Measurements from ENCODE around the gene MYO3B.

MYO3B gene, protein sequence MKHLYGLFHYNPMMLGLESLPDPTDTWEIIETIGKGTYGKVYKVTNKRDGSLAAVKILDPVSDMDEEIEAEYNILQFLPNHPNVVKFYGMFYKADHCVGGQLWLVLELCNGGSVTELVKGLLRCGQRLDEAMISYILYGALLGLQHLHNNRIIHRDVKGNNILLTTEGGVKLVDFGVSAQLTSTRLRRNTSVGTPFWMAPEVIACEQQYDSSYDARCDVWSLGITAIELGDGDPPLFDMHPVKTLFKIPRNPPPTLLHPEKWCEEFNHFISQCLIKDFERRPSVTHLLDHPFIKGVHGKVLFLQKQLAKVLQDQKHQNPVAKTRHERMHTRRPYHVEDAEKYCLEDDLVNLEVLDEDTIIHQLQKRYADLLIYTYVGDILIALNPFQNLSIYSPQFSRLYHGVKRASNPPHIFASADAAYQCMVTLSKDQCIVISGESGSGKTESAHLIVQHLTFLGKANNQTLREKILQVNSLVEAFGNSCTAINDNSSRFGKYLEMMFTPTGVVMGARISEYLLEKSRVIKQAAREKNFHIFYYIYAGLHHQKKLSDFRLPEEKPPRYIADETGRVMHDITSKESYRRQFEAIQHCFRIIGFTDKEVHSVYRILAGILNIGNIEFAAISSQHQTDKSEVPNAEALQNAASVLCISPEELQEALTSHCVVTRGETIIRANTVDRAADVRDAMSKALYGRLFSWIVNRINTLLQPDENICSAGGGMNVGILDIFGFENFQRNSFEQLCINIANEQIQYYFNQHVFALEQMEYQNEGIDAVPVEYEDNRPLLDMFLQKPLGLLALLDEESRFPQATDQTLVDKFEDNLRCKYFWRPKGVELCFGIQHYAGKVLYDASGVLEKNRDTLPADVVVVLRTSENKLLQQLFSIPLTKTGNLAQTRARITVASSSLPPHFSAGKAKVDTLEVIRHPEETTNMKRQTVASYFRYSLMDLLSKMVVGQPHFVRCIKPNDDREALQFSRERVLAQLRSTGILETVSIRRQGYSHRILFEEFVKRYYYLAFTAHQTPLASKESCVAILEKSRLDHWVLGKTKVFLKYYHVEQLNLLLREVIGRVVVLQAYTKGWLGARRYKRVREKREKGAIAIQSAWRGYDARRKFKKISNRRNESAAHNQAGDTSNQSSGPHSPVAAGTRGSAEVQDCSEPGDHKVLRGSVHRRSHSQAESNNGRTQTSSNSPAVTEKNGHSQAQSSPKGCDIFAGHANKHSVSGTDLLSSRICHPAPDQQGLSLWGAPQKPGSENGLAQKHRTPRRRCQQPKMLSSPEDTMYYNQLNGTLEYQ (N-terminal part only)

GRCh38 chr2:170177950-170178781 is at the start of gene MYO3B:
MYO3B (plus strand) TSS chr2:170178147; CDS start chr2:170178288, 141 bp downstream.
- DNase-seq (ENCODE audit: low read depth): no peak

DNA sequence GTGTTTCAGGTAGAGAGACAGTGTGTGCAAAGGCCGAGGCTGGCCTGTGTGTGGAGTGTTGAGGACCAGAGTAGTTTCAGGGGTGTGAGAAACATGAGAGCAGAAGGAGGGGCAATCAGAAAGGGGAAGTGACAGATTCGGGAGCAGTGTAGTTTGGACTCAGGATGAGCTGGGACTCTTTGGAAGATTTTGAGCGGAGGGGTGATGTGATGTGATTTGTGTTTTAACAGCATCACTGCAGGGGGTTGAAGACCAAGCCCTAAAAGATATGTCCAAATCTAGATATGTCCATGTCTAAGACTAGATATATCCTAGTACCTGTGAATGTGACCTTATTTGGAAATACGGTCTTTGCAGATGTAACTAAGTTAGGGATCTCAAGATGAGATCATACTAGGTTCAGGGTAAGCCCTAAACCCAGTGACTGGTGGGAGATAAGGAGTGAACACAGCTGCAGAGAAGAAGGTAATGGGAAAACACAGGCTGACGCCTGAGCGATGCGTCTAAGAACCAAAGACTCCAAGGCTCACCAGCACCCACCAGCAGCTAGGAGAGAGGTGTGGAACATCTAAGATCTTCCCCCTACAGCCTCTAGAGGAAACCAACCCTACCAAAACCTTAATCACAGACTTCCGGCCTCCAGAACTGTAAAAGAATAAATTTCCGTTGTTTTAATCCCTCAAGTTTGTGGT is 38.5 kb upstream of the MYO3B start:
- DNase-seq (ENCODE audit: low read depth): no peak

GRCh38 chr2:170140561-170140960 is 37.4 kb upstream of the MYO3B start:
- no peak for DNase-seq (ENCODE audit: low read depth)

DNA sequence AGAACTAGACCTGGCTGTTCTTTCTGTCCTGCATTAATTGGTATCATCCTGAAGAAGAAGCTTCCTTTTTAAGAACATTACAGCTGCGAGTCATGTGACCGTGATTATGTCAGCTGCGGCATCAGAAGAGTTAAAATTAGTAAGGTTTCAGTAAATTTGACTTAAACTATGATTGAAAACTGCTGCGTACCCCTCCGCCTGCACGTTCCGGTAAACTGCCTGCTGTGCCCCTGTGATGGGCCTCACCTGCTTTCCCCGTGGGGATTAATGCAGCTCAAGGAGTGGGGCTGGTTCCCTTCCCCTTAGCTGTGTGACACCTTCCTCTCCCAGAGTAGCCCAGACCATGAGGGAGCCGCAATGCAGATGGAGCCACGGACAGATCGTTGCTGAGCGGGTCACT is 36.1 kb upstream of the MYO3B start:
- DNase-seq (ENCODE audit: low read depth): no peak

DNA sequence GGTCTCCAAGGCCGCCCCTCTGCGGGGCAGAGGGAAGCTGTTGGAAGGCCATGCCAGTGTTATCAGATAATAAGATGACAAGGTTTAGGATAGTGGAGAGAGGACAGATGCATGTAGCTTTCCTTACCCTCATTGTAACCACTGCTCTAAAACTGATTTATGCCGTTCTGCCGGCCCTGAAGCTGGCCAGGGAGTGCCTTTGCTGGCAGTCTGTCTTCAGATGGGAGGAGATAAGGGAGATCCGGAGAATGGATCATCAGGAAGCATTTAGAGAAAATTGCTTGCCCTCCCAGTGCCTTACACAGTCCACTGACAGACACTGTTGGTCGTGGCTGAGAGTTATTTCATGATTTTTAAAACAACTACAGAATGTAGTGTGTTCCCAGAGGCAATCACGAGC is 35.4 kb upstream of the MYO3B start:
- DNase-seq (ENCODE audit: low read depth): no peak

- DNase-seq (ENCODE audit: low read depth): no peak
Observed at GRCh38 chr2:170143045-170143717, 34.8 kb upstream of the MYO3B start.

GRCh38 chr2:170144761-170145160 is 33.2 kb upstream of the MYO3B start:
- no peak for DNase-seq (ENCODE audit: low read depth)

- DNase-seq (ENCODE audit: low read depth): no peak
Observed at GRCh38 chr2:170145191-170145590, 32.8 kb upstream of the MYO3B start.

GRCh38 chr2:170145675-170146432 is 32.1 kb upstream of the MYO3B start:
- no peak for DNase-seq (ENCODE audit: low read depth)

DNA sequence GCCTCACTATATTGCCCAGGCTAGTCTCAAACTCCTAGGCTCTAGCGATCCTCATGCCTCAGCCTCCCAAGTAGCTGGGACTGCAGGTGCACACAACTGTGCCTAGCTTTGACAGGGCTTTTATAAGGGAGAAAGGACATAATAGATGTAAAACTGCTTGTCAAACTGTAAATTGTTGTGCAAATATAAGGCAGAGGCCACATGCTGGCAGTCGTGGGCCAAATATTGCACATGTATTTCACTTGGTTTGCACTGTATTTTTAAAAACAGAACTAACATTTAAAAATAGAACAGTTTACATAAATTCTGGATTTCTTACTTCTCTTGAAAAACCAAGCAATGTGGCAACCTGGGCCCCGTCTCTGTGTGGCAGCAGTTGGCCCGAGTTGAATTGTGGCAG is 31.2 kb upstream of the MYO3B start:
- no peak for DNase-seq (ENCODE audit: low read depth)

DNA sequence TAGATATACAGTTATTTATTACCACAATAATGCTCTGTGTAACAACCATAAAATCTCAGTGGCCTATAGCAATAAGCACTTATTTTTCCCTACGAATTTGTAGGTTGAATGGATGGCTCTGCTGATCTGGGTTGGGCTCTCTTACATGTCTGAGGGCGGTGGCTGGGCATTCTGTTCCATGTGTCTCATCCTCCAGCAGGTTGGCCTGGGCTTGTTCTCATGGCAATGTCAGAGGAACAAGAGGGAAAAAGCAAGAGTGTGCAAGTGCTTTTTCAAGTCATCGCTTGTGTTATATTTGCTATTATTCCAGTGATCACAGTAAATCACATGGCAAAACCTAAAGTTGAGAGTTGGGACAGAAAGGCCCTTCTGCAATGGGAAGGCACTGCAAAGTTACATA is 30.4 kb upstream of the MYO3B start:
- DNase-seq (ENCODE audit: low read depth): no peak

DNA sequence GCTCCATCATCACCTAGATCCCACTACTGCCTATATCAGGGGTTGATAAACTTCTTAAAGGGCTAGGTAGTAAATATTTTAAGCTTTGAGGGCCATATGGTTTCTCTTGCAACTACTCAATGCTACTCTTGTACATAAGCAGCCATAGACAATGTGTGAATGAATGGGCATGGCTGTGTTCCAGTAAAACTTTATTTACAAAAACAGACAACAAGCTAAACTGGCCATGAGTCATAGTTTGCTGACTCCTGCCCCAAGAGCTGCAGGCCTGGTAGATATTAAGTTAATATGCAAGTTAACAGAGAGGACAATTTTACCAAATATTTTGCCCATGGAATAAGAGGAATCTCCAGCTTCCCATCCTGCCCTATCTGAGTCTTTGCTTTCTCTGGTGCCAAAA is 29.8 kb upstream of the MYO3B start:
- no peak for DNase-seq (ENCODE audit: low read depth)

DNA sequence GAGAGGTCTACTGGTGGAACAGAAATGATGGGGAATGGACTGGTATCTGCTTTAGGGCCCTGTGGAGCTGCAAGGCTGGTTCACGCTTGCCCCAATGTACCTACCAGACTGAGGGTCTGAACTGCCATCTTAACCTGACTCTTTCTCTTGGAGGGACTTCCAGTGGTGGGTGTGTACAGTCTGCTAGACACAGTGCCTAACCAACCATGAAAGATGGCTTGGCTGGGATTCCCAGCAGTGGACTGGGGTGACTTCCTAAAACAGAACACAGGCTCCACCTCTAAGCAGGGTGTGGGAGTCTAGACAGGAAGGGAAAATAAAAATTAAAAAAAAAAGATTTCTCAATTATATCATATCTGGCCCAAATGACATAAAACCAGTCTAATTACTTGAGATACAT is 25.5 kb upstream of the MYO3B start:
- no peak for DNase-seq (ENCODE audit: low read depth)

- no peak for DNase-seq (ENCODE audit: low read depth)
Observed at GRCh38 chr2:170155022-170155722, 22.8 kb upstream of the MYO3B start.

GRCh38 chr2:170155723-170156253 is 22.2 kb upstream of the MYO3B start:
- no peak for DNase-seq (ENCODE audit: low read depth)

GRCh38 chr2:170156592-170156991 is 21.4 kb upstream of the MYO3B start:
- DNase-seq (ENCODE audit: low read depth): no peak

GRCh38 chr2:170157025-170157684 is 20.8 kb upstream of the MYO3B start:
- no peak for DNase-seq (ENCODE audit: low read depth)

GRCh38 chr2:170159060-170159459 is 18.9 kb upstream of the MYO3B start:
- DNase-seq (ENCODE audit: low read depth): no peak
